Left cardiac atrium (tissue), 4 donors: Measurements from ENCODE around the gene KHK. TPM values are rescaled to one million over a fixed set of nuclear protein-coding genes. Genes with fewer than 3 reads are reported as not detected.

Source experiments
- ATAC-seq, 2 donors: fragments of 200-7000 bp; cut with Tn5 transposase; one replicate each; pipeline ENCODE4 v1.9.1; 2020; ENCODE audit warnings: mild to moderate bottlenecking in 2 of 2, moderate library complexity in 2 of 2
- DNase-seq: peaks from one replicate; pipeline ENCODE4 v3.0.0-alpha.2; 2020
- intact Hi-C, 2 donors: fragments of 100-400 bp; cut with DNase I; formaldehyde crosslinking; loops; one replicate each; pipeline versions ENCODE4 v1.14.1 to v1.15.1; 2022 to 2023
- total RNA-seq, 2 donors: library from RNA; stranded (reverse); fragmentation: NEBNext Ultra II Directional; extraction: Animal tissue kit (Norgen Biotek cat#: 25700); gene quantifications; one replicate each; pipeline ENCODE4 v1.2.1, GENCODE V29; 2021
- donor health status: DM: no; HTN: yes; CAD: no.
- donor health status: DM: no; HTN: yes; CAD: no; lungs with severe emphysema.
- donor health status: DM: yes; HTN: yes; CAD: no.
- donor health status: Dilated cardiomyopathy.

KHK gene
- total RNA-seq, 2 donors from 2014 or later = 3.0 to 4.3 TPM

GRCh38 chr2:27078267-27079194 is 8.0 kb upstream of the KHK start, which contains the start of gene EMILIN1:
EMILIN1 (plus strand) TSS chr2:27078615; CDS start chr2:27079066, 451 bp downstream.
- ATAC-seq (peak; percentile 67 to 70), DNase-seq (peak; percentile 84)
- intact Hi-C loops = no loop called here

GRCh38 chr2:27079233-27080139 is 7.1 kb upstream of the KHK start:
- intact Hi-C loops = loop anchor here (10.0 kb wide), 2 partner anchors 45 to 115 kb away; partner anchors contain the start of gene TMEM214 (in 2 of the 2)
- ATAC-seq = no peak
- DNase-seq = no peak

DNA sequence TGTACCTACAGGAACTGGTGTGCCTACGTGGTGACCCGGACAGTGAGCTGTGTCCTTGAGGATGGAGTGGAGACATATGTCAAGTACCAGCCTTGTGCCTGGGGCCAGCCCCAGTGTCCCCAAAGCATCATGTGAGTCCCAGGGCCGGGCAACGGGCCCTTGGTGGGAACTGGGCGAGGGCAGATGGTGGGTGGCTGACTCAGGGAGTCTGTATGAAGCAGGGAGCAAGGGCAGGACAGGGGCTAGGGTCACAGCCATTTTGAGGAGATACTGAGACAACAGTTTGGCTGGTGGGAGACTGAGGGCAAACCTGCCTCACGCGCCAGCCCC is 6.5 kb upstream of the KHK start:
- intact Hi-C loops = loop anchor here (10.0 kb wide), 2 partner anchors 45 to 115 kb away; partner anchors contain the start of gene TMEM214 (in 2 of the 2)
- ATAC-seq (no peak), DNase-seq (no peak)

GRCh38 chr2:27080603-27080936 is 6.0 kb upstream of the KHK start:
- ATAC-seq (no peak), DNase-seq (no peak)
- intact Hi-C loops = loop anchor here (10.0 kb wide), 2 partner anchors 46 to 116 kb away; partner anchors contain the start of gene TMEM214 (in 2 of the 2)

DNA sequence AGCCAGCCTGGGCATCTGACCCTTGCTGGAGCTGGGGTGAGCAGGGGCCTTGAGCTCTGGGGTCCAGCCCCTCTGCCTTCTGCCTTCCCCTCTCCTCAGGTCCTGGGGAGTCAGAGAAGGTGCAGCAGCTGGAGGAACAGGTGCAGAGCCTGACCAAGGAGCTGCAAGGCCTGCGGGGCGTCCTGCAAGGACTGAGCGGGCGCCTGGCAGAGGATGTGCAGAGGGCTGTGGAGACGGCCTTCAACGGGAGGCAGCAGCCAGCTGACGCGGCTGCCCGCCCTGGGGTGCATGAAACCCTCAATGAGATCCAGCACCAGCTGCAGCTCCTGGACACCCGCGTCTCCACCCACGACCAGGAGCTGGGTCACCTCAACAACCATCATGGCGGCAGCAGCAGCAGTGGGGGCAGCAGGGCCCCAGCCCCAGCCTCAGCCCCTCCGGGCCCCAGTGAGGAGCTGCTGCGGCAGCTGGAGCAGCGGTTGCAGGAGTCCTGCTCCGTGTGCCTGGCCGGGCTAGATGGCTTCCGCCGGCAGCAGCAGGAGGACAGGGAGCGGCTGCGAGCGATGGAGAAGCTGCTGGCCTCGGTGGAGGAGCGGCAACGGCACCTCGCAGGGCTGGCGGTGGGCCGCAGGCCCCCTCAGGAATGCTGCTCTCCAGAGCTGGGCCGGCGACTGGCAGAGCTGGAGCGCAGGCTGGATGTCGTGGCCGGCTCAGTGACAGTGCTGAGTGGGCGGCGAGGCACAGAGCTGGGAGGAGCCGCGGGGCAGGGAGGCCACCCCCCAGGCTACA is 4.4 kb upstream of the KHK start:
- no peak for DNase-seq

DNA sequence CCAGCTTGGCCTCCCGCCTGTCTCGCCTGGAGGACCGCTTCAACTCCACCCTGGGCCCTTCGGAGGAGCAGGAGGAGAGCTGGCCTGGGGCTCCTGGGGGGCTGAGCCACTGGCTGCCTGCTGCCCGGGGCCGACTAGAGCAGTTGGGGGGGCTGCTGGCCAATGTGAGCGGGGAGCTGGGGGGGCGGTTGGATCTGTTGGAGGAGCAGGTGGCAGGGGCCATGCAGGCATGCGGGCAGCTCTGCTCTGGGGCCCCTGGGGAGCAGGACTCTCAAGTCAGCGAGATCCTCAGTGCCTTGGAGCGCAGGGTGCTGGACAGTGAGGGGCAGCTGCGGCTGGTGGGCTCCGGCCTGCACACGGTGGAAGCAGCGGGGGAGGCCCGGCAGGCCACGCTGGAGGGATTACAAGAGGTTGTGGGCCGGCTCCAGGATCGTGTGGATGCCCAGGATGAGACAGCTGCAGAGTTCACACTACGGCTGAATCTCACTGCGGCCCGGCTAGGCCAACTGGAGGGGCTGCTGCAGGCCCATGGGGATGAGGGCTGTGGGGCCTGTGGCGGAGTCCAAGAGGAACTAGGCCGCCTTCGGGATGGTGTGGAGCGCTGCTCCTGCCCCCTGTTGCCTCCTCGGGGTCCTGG is 3.7 kb upstream of the KHK start:
- DNase-seq (no peak), ATAC-seq (no peak)
- intact Hi-C loops = loop anchor here (10.0 kb wide), 2 partner anchors 48 to 118 kb away; partner anchors contain the start of gene TMEM214 (in 2 of the 2)

More for the DNA sequence above, 4.4 kb upstream of the KHK start:
- ATAC-seq = no peak
- intact Hi-C loops = loop anchor here (10.0 kb wide), 2 partner anchors 47 to 117 kb away; partner anchors contain the start of gene TMEM214 (in 2 of the 2)

GRCh38 chr2:27083410-27084296 is 2.9 kb upstream of the KHK start:
- ATAC-seq = no peak
- DNase-seq = no peak
- intact Hi-C loops = loop anchor here (2.0 to 10.0 kb wide), 3 partner anchors 49 to 121 kb away; partner anchors contain the start of gene TMEM214 (in 2 of the 2)

DNA sequence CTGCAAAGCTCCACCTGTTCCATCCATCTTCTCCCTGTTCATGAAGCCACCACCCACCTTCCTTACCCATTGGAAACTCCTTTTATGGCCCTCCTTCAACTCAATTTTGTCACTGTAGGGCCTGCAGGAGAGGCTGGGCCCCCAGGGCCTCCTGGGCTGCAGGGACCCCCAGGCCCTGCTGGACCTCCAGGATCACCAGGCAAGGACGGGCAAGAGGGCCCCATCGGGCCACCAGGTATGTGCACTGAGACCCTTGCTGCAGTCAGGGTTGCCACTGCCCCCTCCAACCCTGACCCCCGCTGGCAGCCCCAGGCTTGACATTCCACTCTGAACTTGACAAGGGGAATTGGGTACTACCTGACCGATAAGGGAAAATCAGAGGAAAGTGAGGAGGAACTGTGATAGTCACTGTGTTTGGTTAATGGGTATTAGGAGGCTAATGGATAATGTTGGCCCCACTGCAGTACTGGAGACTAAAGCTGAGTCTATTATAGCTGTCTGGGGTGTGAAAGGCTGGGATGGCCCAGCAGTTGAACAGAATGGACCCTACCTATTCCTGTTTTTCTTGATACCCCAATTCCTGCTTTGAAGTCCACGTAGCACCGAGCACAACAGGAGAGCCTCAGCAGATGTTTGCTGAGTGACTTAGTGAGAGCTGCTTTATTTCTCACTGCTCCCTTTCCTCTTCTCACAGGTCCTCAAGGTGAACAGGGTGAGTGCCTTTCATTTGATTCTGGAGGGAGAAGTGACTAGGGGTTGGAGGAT is 2.1 kb upstream of the KHK start:
- DNase-seq (no peak), ATAC-seq (no peak)
- intact Hi-C loops = loop anchor here (2.0 to 10.0 kb wide), 3 partner anchors 50 to 122 kb away; partner anchors contain the start of gene TMEM214 (in 2 of the 2)

DNA sequence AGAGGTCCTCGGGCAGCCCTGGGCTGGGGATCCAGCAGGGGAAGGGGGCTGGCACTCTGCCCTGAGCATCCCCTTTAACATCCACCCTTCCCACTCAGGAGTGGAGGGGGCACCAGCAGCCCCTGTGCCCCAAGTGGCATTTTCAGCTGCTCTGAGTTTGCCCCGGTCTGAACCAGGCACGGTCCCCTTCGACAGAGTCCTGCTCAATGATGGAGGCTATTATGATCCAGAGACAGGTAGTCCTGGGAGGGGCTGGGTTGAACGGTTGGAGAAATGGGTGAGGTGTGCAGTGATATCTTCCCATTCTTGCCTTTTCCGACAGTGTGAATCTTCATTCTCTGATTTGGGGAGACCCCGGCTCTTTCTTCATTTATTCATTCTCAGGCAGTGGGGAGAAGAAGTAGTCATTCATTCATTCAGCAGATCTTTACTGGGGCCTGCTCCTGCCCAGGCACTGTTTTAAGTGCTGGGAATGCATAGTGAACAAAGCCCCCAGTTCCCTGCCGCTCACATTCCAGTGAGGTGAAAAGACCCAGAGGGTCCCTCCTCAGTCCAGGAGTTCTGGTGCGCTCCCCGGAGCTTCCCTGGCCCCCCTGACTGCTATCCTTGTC is 1.4 kb upstream of the KHK start:
- intact Hi-C loops = loop anchor here (2.0 to 10.0 kb wide), 3 partner anchors 50 to 122 kb away; partner anchors contain the start of gene TMEM214 (in 2 of the 2)
- no peak for ATAC-seq
- no peak for DNase-seq

DNA sequence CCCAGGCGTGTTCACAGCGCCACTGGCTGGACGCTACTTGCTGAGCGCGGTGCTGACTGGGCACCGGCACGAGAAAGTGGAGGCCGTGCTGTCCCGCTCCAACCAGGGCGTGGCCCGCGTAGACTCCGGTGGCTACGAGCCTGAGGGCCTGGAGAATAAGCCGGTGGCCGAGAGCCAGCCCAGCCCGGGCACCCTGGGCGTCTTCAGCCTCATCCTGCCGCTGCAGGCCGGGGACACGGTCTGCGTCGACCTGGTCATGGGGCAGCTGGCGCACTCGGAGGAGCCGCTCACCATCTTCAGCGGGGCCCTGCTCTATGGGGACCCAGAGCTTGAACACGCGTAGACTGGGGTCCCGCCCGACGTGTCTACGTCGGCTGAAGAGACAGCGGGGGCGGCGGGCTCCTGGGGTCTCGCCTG is 891 bp upstream of the KHK start:
- DNase-seq (peak; percentile 89), ATAC-seq (peak; percentile 59 to 66)
- intact Hi-C loops = loop anchor here (2.0 to 10.0 kb wide), 4 partner anchors 35 to 123 kb away; partner anchors contain the start of genes TMEM214 (in 2 of the 2) and AGBL5 (in 1 of the 2)

GRCh38 chr2:27086090-27086723 is 365 bp upstream of the KHK start:
- intact Hi-C loops = loop anchor here (2.0 to 10.0 kb wide), 3 partner anchors 35 to 121 kb away; partner anchors contain the start of genes TMEM214 (in 2 of the 2) and AGBL5 (in 1 of the 2)
- peak; percentile 95 for DNase-seq
- peak; percentile 91 to 93 for ATAC-seq

DNA sequence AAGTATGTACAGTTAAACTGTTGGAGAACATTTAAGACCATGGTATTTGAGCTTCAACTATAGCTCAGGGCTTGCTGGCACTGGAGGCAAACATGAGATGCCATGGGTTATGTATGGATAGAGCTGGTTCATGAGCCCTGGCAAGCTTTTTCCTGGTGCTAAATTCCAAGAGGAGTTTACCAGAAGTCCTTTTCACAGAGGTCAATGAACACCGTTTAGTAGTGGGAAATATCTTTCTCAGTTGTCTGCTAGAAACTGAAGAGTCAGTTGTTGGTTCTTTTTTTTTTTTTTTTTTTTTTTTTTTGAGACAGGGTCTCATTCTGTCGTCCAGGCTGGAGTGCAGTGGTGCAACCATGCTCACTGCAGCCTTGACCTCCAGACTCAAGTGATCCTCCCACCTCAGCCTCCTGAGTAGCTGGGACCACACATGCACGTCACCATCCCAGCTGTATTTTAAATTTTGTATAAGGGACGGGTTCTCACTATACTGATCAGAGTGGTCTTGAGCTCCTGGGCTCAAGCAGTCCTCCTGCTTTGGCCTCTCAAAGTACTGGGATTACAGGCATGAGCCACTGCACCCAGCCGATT is 1.3 kb downstream of the KHK start:
- ATAC-seq (no peak), DNase-seq (peak; percentile 10)
- intact Hi-C loops = loop anchor here (2.0 to 10.0 kb wide), 3 partner anchors 37 to 123 kb away; partner anchors contain the start of genes TMEM214 (in 2 of the 2) and AGBL5 (in 1 of the 2)

- DNase-seq = peak; percentile 1
- ATAC-seq = no peak
- intact Hi-C loops = loop anchor here (10.0 kb wide), 2 partner anchors 54 to 124 kb away; partner anchors contain the start of gene TMEM214 (in 2 of the 2)
These were observed 2.1 kb downstream of the KHK start for GRCh38 chr2:27088634-27089033.
